Measurements from ENCODE around the gene KIF1A. TPM values are rescaled to one million over a fixed set of nuclear protein-coding genes. Genes with fewer than 3 reads are reported as not detected.
A peak's percentile ranks its signal among the peaks of the same experiment; 100 is the strongest.

Gene KIF1A
- total and polyA plus RNA-seq, 3 experiments from 2014 or later: 1.6 to 1.8 TPM; not detected in 1

GRCh38 chr2:240717181-240717641 is 102.8 kb downstream of the KIF1A start:
- H3K27ac Mint-ChIP-seq: no peak overlapping the region
- H3K4me1 ChIP-seq (ENCODE audit: insufficient read depth, low read length): no peaks in the 10 kb centered on the region
- no peak overlapping the region for H3K4me3 Mint-ChIP-seq
- H3K27ac ChIP-seq (ENCODE audit: low read depth, low read length): no peak overlapping the region
- H3K27me3 ChIP-seq (ENCODE audit: insufficient read depth, low read length, poor library complexity, severe bottlenecking): no peaks in the 10 kb centered on the region
- CTCF ChIA-PET: no interaction called here
- no peak overlapping the region for H3K4me3 ChIP-seq (ENCODE audit: low read length)
- no peaks in the 10 kb centered on the region for H3K36me3 ChIP-seq (ENCODE audit: insufficient read depth, low read length)
- H3K9me3 ChIP-seq (ENCODE audit: low read length): no peaks in the 10 kb centered on the region
- H3K9me3 Mint-ChIP-seq: no peaks in the 10 kb centered on the region
- peaks cover 0 to 7% of the 10 kb centered on the region in 2 donors for H3K27me3 Mint-ChIP-seq
- no peaks in the 10 kb centered on the region for H3K36me3 Mint-ChIP-seq
- POLR2A ChIA-PET: no interaction called here
- H3K4me1 Mint-ChIP-seq: no peaks in the 10 kb centered on the region
- DNase-seq: no peak

GRCh38 chr2:240716130-240716798 is 103.8 kb downstream of the KIF1A start:
- POLR2A ChIA-PET: no interaction called here
- Histone ChIP-seq H3K4me1 (ENCODE audit: insufficient read depth, low read length) (no peaks in the 10 kb centered on the region), H3K36me3 (ENCODE audit: insufficient read depth, low read length) (no peaks in the 10 kb centered on the region), H3K27ac (ENCODE audit: low read depth, low read length) (no peak overlapping the region), H3K27me3 (ENCODE audit: insufficient read depth, low read length, poor library complexity, severe bottlenecking) (no peaks in the 10 kb centered on the region), H3K9me3 (ENCODE audit: low read length) (no peaks in the 10 kb centered on the region), H3K4me3 (ENCODE audit: low read length) (no peak overlapping the region)
- no peak for DNase-seq
- H3K9me3 Mint-ChIP-seq: no peaks in the 10 kb centered on the region
- CTCF ChIA-PET: no interaction called here
- H3K27ac Mint-ChIP-seq: peak overlapping the region in 2 of 8 donors; percentile 44 to 58
- H3K27me3 Mint-ChIP-seq: peaks cover 0 to 7% of the 10 kb centered on the region in 2 donors
- H3K36me3 Mint-ChIP-seq: no peaks in the 10 kb centered on the region
- no peak overlapping the region for H3K4me3 Mint-ChIP-seq
- no peaks in the 10 kb centered on the region for H3K4me1 Mint-ChIP-seq

DNA sequence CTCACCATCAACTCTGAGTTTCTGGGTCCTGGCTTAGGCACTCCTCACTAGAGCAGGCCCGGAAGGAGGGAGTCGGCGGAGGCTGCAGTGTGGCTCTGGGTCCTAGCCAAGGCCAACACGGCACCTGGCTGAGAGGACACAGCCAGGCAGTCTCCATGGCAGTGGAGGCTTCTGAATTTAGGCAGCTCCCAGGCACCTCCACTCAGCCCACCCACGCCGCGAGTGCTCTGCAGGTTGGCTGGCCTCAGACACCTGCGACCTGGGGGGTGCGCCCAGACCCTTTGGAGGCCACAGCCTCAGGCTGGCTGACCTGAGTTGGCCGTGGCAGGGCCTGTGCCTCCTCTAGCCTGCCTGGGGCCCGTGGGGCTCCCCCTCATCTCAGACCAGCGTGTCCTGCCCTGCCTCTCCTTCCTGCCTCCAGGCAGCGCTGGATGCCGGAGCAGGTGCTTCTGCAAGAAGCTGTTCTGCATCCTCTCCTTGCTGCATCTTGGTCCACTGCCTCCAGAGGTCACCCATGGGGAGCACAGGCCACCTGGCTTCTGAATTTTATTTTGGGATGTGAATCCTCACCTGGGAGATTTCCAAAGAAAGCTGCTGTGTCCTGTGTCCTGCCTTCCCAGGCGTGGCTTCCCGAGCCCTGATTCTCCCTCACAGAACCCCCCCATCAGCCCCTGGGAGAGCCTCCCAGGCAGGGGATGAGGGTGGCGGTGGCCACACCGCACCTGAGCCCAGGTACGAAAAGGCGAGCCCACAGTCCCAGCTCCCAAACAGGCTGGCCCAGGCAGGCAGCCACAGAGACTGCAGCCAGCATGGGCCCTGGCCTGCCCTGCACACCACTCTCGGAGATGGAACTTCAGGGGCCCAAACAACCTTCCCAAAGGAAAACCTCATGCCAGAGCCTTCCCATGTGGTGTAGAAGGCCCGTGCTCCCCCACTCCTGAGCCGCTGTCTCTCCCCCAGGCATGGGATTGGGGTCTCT is 105.0 kb downstream of the KIF1A start:
- Histone ChIP-seq H3K36me3 (ENCODE audit: insufficient read depth, low read length) (no peaks in the 10 kb centered on the region), H3K9me3 (ENCODE audit: low read length) (no peaks in the 10 kb centered on the region), H3K27me3 (ENCODE audit: insufficient read depth, low read length, poor library complexity, severe bottlenecking) (no peaks in the 10 kb centered on the region), H3K27ac (ENCODE audit: low read depth, low read length) (no peak overlapping the region), H3K4me1 (ENCODE audit: insufficient read depth, low read length) (no peaks in the 10 kb centered on the region), H3K4me3 (ENCODE audit: low read length) (no peak overlapping the region)
- POLR2A ChIA-PET: no interaction called here
- H3K36me3 Mint-ChIP-seq: no peaks in the 10 kb centered on the region
- H3K9me3 Mint-ChIP-seq: no peaks in the 10 kb centered on the region
- H3K4me3 Mint-ChIP-seq: no peak overlapping the region
- H3K27ac Mint-ChIP-seq: peak overlapping the region in 1 of 8 donors; percentile 33
- H3K4me1 Mint-ChIP-seq: no peaks in the 10 kb centered on the region
- peaks cover 1 to 8% of the 10 kb centered on the region in 2 donors for H3K27me3 Mint-ChIP-seq
- DNase-seq: no peak
- CTCF ChIA-PET: no interaction called here

GRCh38 chr2:240713928-240714746 is 105.9 kb downstream of the KIF1A start:
- no peaks in the 10 kb centered on the region for H3K36me3 Mint-ChIP-seq

GRCh38 chr2:240713071-240713927 is 106.7 kb downstream of the KIF1A start:
- Histone ChIP-seq H3K27me3 (ENCODE audit: insufficient read depth, low read length, poor library complexity, severe bottlenecking) (no peaks in the 10 kb centered on the region), H3K27ac (ENCODE audit: low read depth, low read length) (no peak overlapping the region), H3K36me3 (ENCODE audit: insufficient read depth, low read length) (no peaks in the 10 kb centered on the region), H3K4me1 (ENCODE audit: insufficient read depth, low read length) (no peaks in the 10 kb centered on the region), H3K9me3 (ENCODE audit: low read length) (no peaks in the 10 kb centered on the region), H3K4me3 (ENCODE audit: low read length) (no peak overlapping the region)
- H3K4me1 Mint-ChIP-seq: no peaks in the 10 kb centered on the region
- ChIA-PET CTCF (no interaction called here), POLR2A (no interaction called here)
- no peak overlapping the region for H3K27ac Mint-ChIP-seq
- no peaks in the 10 kb centered on the region for H3K9me3 Mint-ChIP-seq
- H3K4me3 Mint-ChIP-seq: no peak overlapping the region
- DNase-seq: no peak
- H3K27me3 Mint-ChIP-seq: peaks cover 4 to 23% of the 10 kb centered on the region in 2 donors
- H3K36me3 Mint-ChIP-seq: no peaks in the 10 kb centered on the region

More at GRCh38 chr2:240713928-240714746, 105.9 kb downstream of the KIF1A start:
- POLR2A ChIA-PET: no interaction called here
- Mint-ChIP-seq H3K27me3 (peaks cover 1 to 16% of the 10 kb centered on the region in 2 donors), H3K4me3 (no peak overlapping the region), H3K4me1 (no peaks in the 10 kb centered on the region), H3K9me3 (no peaks in the 10 kb centered on the region), H3K27ac (peak overlapping the region in 1 of 8 donors; percentile 33)
- no peaks in the 10 kb centered on the region for H3K4me1 ChIP-seq (ENCODE audit: insufficient read depth, low read length)
- H3K27ac ChIP-seq (ENCODE audit: low read depth, low read length): no peak overlapping the region
- no peaks in the 10 kb centered on the region for H3K9me3 ChIP-seq (ENCODE audit: low read length)
- no peaks in the 10 kb centered on the region for H3K27me3 ChIP-seq (ENCODE audit: insufficient read depth, low read length, poor library complexity, severe bottlenecking)
- no peaks in the 10 kb centered on the region for H3K36me3 ChIP-seq (ENCODE audit: insufficient read depth, low read length)
- CTCF ChIA-PET: no interaction called here
- no peak overlapping the region for H3K4me3 ChIP-seq (ENCODE audit: low read length)
- no peak for DNase-seq

- Mint-ChIP-seq H3K4me1 (no peaks in the 10 kb centered on the region), H3K27ac (peak overlapping the region in 1 of 8 donors; percentile 34), H3K9me3 (no peaks in the 10 kb centered on the region), H3K36me3 (no peaks in the 10 kb centered on the region), H3K4me3 (no peak overlapping the region), H3K27me3 (peaks cover 4 to 25% of the 10 kb centered on the region in 2 donors)
- H3K27ac ChIP-seq (ENCODE audit: low read depth, low read length): no peak overlapping the region
- H3K9me3 ChIP-seq (ENCODE audit: low read length): no peaks in the 10 kb centered on the region
- CTCF ChIA-PET: no interaction called here
- DNase-seq: no peak
- H3K36me3 ChIP-seq (ENCODE audit: insufficient read depth, low read length): no peaks in the 10 kb centered on the region
- no peaks in the 10 kb centered on the region for H3K27me3 ChIP-seq (ENCODE audit: insufficient read depth, low read length, poor library complexity, severe bottlenecking)
- no peaks in the 10 kb centered on the region for H3K4me1 ChIP-seq (ENCODE audit: insufficient read depth, low read length)
- H3K4me3 ChIP-seq (ENCODE audit: low read length): no peak overlapping the region
- POLR2A ChIA-PET: no interaction called here
Measured at GRCh38 chr2:240712121-240712520, 107.9 kb downstream of the KIF1A start.

DNA sequence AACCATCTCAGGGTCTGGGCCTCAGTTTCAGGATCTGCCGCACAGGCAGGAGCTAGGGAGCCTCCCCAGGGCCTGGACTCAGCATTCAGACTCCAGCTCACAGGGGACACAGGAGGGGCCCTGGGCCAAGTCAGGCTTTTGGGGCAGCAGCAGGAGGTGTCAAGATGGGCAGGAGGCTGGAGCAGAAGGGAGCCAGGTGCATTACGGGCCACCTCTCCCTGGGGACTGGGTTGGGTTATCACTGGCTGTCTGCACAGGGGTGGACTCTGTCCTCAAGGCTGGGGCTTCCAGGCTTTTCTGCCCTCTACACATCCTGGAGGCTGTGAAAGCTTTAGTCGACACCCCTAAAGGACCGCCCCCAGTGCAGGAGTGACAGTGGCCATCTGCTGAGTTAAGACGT is 108.3 kb downstream of the KIF1A start:
- Histone ChIP-seq H3K27ac (ENCODE audit: low read depth, low read length) (no peak overlapping the region), H3K27me3 (ENCODE audit: insufficient read depth, low read length, poor library complexity, severe bottlenecking) (no peaks in the 10 kb centered on the region), H3K36me3 (ENCODE audit: insufficient read depth, low read length) (no peaks in the 10 kb centered on the region), H3K9me3 (ENCODE audit: low read length) (no peaks in the 10 kb centered on the region), H3K4me1 (ENCODE audit: insufficient read depth, low read length) (no peaks in the 10 kb centered on the region), H3K4me3 (ENCODE audit: low read length) (no peak overlapping the region)
- H3K27ac Mint-ChIP-seq: peak overlapping the region in 1 of 8 donors; percentile 34
- H3K4me3 Mint-ChIP-seq: no peak overlapping the region
- no peaks in the 10 kb centered on the region for H3K4me1 Mint-ChIP-seq
- ChIA-PET POLR2A (no interaction called here), CTCF (no interaction called here)
- H3K27me3 Mint-ChIP-seq: peaks cover 4 to 25% of the 10 kb centered on the region in 2 donors
- no peak for DNase-seq
- no peaks in the 10 kb centered on the region for H3K36me3 Mint-ChIP-seq
- no peaks in the 10 kb centered on the region for H3K9me3 Mint-ChIP-seq
